ENCODE measurements around the gene HTR3D.

HTR3D gene

DNA sequence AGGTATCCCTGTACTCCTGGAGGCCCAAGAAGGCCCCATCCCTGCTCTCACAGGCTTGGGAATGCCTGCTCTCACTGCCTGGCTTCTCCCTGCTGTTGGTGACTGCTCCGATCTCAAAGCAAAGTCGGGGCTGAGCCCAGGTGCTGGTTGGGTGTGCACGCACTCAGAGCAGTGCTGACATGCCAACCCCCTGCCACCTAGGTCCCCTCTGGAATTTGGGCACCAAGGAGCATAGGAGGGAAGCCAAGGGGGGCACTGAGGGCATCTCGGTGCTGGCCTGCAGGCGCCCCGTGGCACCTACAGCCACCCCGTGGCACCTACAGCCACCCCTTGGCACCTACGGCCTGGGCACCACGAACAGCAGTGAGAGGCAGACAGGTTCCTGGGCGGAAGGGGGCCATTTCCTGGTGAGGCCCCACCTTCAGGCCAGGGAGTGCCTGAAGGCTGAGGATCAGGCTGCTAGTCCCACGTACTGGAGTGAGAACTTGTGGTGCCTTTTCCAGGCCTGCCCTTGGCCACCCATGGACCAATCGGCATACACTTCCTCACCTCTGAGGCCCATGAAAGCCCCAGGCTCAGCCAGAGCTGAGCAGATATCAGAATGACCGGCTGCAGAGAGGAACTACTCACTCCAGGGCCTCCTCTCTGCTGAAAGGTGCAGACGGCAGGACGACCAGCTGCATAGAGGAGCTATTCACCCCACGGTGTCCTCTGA, 49.7 kb downstream of the HTR3D start:
- H2BK5ac ChIP-seq (ENCODE audit: low read length), result no peak overlapping the region
- no peak overlapping the region for H3K4me3 ChIP-seq (ENCODE audit: low read length in 2 of 2)
- no peak overlapping the region for H3K14ac ChIP-seq (ENCODE audit: low read length)
- H3K79me1 ChIP-seq (ENCODE audit: low read depth, low read length), result no peaks in the 10 kb centered on the region
- H3K9me3 ChIP-seq (replicated peaks in 1 of 2; ENCODE audit: control insufficient read depth in 2 of 2, insufficient read depth in 1 of 2, low read depth in 1 of 2, low read length in 2 of 2), result no peaks in the 10 kb centered on the region
- no peak overlapping the region for H2BK120ac ChIP-seq (ENCODE audit: low read depth, low read length)
- WGBS, 2 donors (ENCODE audit: extremely low coverage in 2 of 2, insufficient read length in 2 of 2, insufficient replicate concordance in 1 of 2), result no CpG with 5 or more reads among the region's 16 CpGs
- H2AFZ ChIP-seq (ENCODE audit: low read length), result peak overlapping the region; percentile 12
- H3K9ac ChIP-seq (ENCODE audit: low read depth, low read length, poor library complexity), result peak overlapping the region; percentile 74
- H3K27me3 ChIP-seq (ENCODE audit: control insufficient read depth in 3 of 3, insufficient read depth in 3 of 3, low read depth in 1 of 3, low read length in 3 of 3), result peaks cover 0 to 4% (median 0%) of the 10 kb centered on the region in 3 experiments
- no peak overlapping the region for H3K18ac ChIP-seq (ENCODE audit: low read length)
- no peak overlapping the region for H4K91ac ChIP-seq (ENCODE audit: low read depth, low read length, poor library complexity)
- DNase-seq (ENCODE audit: low spot score), result no peak
- H3K4ac ChIP-seq (ENCODE audit: low read length), result peak overlapping the region; percentile 94
- H3K36me3 ChIP-seq (replicated peaks in 1 of 2; ENCODE audit: control insufficient read depth in 2 of 2, insufficient read depth in 2 of 2, low read length in 2 of 2), result no peaks in the 10 kb centered on the region
- no peak overlapping the region for H4K8ac ChIP-seq (ENCODE audit: low read depth, low read length)
- H2BK15ac ChIP-seq (ENCODE audit: low read length), result no peak overlapping the region
- H2BK12ac ChIP-seq (ENCODE audit: low read length), result no peak overlapping the region
- H2AK5ac ChIP-seq (ENCODE audit: low read depth, low read length), result peak overlapping the region; percentile 70
- H3K4me1 ChIP-seq (ENCODE audit: control insufficient read depth in 2 of 2, insufficient read depth in 1 of 2, low read depth in 1 of 2, low read length in 2 of 2), result peaks cover 0 to 2% of the 10 kb centered on the region in 2 donors
- H3K27ac ChIP-seq (replicated peaks; ENCODE audit: low read length), result no peak overlapping the region
- peak overlapping the region; percentile 70 for H3K23ac ChIP-seq (ENCODE audit: low read depth, low read length, poor library complexity)
- H3K4me2 ChIP-seq (ENCODE audit: insufficient read depth, low read length, poor library complexity, severe bottlenecking), result no peak overlapping the region

DNA sequence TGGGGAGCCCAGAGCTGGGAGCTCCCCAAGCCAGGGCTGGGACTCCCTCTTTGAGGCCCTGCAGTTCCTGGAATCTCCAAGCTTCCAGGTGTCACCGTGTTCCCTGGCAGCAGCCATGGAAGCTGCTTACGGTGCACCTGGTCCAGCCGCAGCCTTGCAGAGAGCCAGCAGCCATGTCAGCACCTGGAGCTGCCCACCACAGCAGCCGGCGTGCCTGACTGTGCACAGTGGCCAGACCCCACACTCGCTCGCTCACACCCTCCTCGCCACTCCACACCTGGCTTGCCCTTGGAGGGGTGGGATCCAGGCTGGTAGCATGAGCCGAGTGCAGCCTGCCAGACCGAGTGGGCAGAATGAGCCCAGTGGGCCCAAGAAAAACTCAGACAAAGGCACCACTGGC, 50.5 kb downstream of the HTR3D start:
- Histone ChIP-seq H3K4me3 (ENCODE audit: low read length in 2 of 2) (no peak overlapping the region), H2BK15ac (ENCODE audit: low read length) (no peak overlapping the region), H3K18ac (ENCODE audit: low read length) (peak overlapping the region; percentile 82), H3K36me3 (replicated peaks in 1 of 2; ENCODE audit: control insufficient read depth in 2 of 2, insufficient read depth in 2 of 2, low read length in 2 of 2) (no peaks in the 10 kb centered on the region), H3K4me1 (ENCODE audit: control insufficient read depth in 2 of 2, insufficient read depth in 1 of 2, low read depth in 1 of 2, low read length in 2 of 2) (peaks cover 0 to 2% of the 10 kb centered on the region in 2 donors), H3K9ac (ENCODE audit: low read depth, low read length, poor library complexity) (peak overlapping the region; percentile 55), H2BK12ac (ENCODE audit: low read length) (no peak overlapping the region), H4K91ac (ENCODE audit: low read depth, low read length, poor library complexity) (no peak overlapping the region), H3K4me2 (ENCODE audit: insufficient read depth, low read length, poor library complexity, severe bottlenecking) (no peak overlapping the region), H2AFZ (ENCODE audit: low read length) (peak overlapping the region; percentile 12), H3K79me1 (ENCODE audit: low read depth, low read length) (no peaks in the 10 kb centered on the region), H3K4ac (ENCODE audit: low read length) (no peak overlapping the region), H3K27ac (replicated peaks; ENCODE audit: low read length) (no peak overlapping the region), H2BK120ac (ENCODE audit: low read depth, low read length) (no peak overlapping the region), H3K9me3 (replicated peaks in 1 of 2; ENCODE audit: control insufficient read depth in 2 of 2, insufficient read depth in 1 of 2, low read depth in 1 of 2, low read length in 2 of 2) (no peaks in the 10 kb centered on the region), H3K27me3 (ENCODE audit: control insufficient read depth in 3 of 3, insufficient read depth in 3 of 3, low read depth in 1 of 3, low read length in 3 of 3) (peaks cover 0 to 4% (median 0%) of the 10 kb centered on the region in 3 experiments), H2AK5ac (ENCODE audit: low read depth, low read length) (no peak overlapping the region), H3K14ac (ENCODE audit: low read length) (no peak overlapping the region), H4K8ac (ENCODE audit: low read depth, low read length) (peak overlapping the region; percentile 94), H2BK5ac (ENCODE audit: low read length) (no peak overlapping the region), H3K23ac (ENCODE audit: low read depth, low read length, poor library complexity) (peak overlapping the region; percentile 92)
- WGBS, 2 donors (ENCODE audit: extremely low coverage in 2 of 2, insufficient read length in 2 of 2, insufficient replicate concordance in 1 of 2), result no CpG with 5 or more reads among the region's 10 CpGs
- DNase-seq (ENCODE audit: low spot score), result no peak

GRCh38 chr3:184082465-184082864, 50.9 kb downstream of the HTR3D start:
- Histone ChIP-seq H2BK12ac (ENCODE audit: low read length) (no peak overlapping the region), H3K4me1 (ENCODE audit: control insufficient read depth in 2 of 2, insufficient read depth in 1 of 2, low read depth in 1 of 2, low read length in 2 of 2) (peaks cover 0 to 2% of the 10 kb centered on the region in 2 donors), H2BK5ac (ENCODE audit: low read length) (no peak overlapping the region), H3K14ac (ENCODE audit: low read length) (no peak overlapping the region), H3K4me3 (ENCODE audit: low read length in 2 of 2) (no peak overlapping the region), H3K4me2 (ENCODE audit: insufficient read depth, low read length, poor library complexity, severe bottlenecking) (no peak overlapping the region), H4K8ac (ENCODE audit: low read depth, low read length) (no peak overlapping the region), H3K79me1 (ENCODE audit: low read depth, low read length) (no peaks in the 10 kb centered on the region), H4K91ac (ENCODE audit: low read depth, low read length, poor library complexity) (no peak overlapping the region), H2AFZ (ENCODE audit: low read length) (no peak overlapping the region), H2AK5ac (ENCODE audit: low read depth, low read length) (no peak overlapping the region), H3K27me3 (ENCODE audit: control insufficient read depth in 3 of 3, insufficient read depth in 3 of 3, low read depth in 1 of 3, low read length in 3 of 3) (peaks cover 0 to 4% (median 0%) of the 10 kb centered on the region in 3 experiments), H2BK15ac (ENCODE audit: low read length) (no peak overlapping the region), H3K27ac (replicated peaks; ENCODE audit: low read length) (no peak overlapping the region), H2BK120ac (ENCODE audit: low read depth, low read length) (no peak overlapping the region), H3K9ac (ENCODE audit: low read depth, low read length, poor library complexity) (no peak overlapping the region), H3K18ac (ENCODE audit: low read length) (no peak overlapping the region), H3K36me3 (replicated peaks in 1 of 2; ENCODE audit: control insufficient read depth in 2 of 2, insufficient read depth in 2 of 2, low read length in 2 of 2) (no peaks in the 10 kb centered on the region), H3K4ac (ENCODE audit: low read length) (no peak overlapping the region), H3K23ac (ENCODE audit: low read depth, low read length, poor library complexity) (peak overlapping the region; percentile 92), H3K9me3 (replicated peaks in 1 of 2; ENCODE audit: control insufficient read depth in 2 of 2, insufficient read depth in 1 of 2, low read depth in 1 of 2, low read length in 2 of 2) (no peaks in the 10 kb centered on the region)
- DNase-seq (ENCODE audit: low spot score), result no peak
- WGBS, 2 donors (ENCODE audit: extremely low coverage in 2 of 2, insufficient read length in 2 of 2, insufficient replicate concordance in 1 of 2), result no CpG with 5 or more reads among the region's 2 CpGs

DNA sequence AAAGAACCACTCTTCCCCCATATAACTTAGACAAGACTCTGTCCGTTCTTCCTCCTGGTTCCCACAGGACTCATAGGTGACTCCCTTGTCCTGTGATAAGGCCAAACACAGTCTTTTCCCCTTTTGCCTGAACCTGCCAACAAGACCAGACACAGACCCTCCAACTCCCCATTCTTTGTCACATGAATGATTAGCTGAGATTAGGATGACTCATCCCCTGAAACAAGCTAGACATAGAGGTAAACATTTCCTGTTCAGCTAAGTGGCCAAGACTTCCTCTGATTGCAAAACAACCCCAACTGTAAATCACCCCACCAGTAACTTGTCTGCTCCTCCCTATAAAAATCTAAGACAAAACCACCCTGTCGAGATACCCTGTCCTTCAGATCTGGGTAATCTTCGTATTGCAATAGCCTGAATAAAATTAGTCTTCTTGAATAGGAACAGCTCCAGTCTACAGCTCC, 53.9 kb downstream of the HTR3D start:
- H3K9ac ChIP-seq (ENCODE audit: low read depth, low read length, poor library complexity), result no peak overlapping the region
- no peak overlapping the region for H2BK12ac ChIP-seq (ENCODE audit: low read length)
- H3K9me3 ChIP-seq (replicated peaks in 1 of 2; ENCODE audit: control insufficient read depth in 2 of 2, insufficient read depth in 1 of 2, low read depth in 1 of 2, low read length in 2 of 2), result no peaks in the 10 kb centered on the region
- no peak overlapping the region for H2BK5ac ChIP-seq (ENCODE audit: low read length)
- H2BK15ac ChIP-seq (ENCODE audit: low read length), result no peak overlapping the region
- H3K4me3 ChIP-seq (ENCODE audit: low read length in 2 of 2), result no peak overlapping the region
- no peak overlapping the region for H2AK5ac ChIP-seq (ENCODE audit: low read depth, low read length)
- no peak for DNase-seq (ENCODE audit: low spot score)
- no peak overlapping the region for H4K91ac ChIP-seq (ENCODE audit: low read depth, low read length, poor library complexity)
- WGBS, 2 donors (ENCODE audit: extremely low coverage in 2 of 2, insufficient read length in 2 of 2, insufficient replicate concordance in 1 of 2), result no CpG with 5 or more reads among the region's 3 CpGs
- H3K4ac ChIP-seq (ENCODE audit: low read length), result no peak overlapping the region
- no peaks in the 10 kb centered on the region for H3K4me1 ChIP-seq (ENCODE audit: control insufficient read depth in 2 of 2, insufficient read depth in 1 of 2, low read depth in 1 of 2, low read length in 2 of 2)
- no peak overlapping the region for H2AFZ ChIP-seq (ENCODE audit: low read length)
- no peak overlapping the region for H3K27ac ChIP-seq (replicated peaks; ENCODE audit: low read length)
- no peak overlapping the region for H3K4me2 ChIP-seq (ENCODE audit: insufficient read depth, low read length, poor library complexity, severe bottlenecking)
- no peak overlapping the region for H3K14ac ChIP-seq (ENCODE audit: low read length)
- no peaks in the 10 kb centered on the region for H3K79me1 ChIP-seq (ENCODE audit: low read depth, low read length)
- no peaks in the 10 kb centered on the region for H3K36me3 ChIP-seq (replicated peaks in 1 of 2; ENCODE audit: control insufficient read depth in 2 of 2, insufficient read depth in 2 of 2, low read length in 2 of 2)
- H3K27me3 ChIP-seq (ENCODE audit: control insufficient read depth in 3 of 3, insufficient read depth in 3 of 3, low read depth in 1 of 3, low read length in 3 of 3), result peaks cover 0 to 4% (median 0%) of the 10 kb centered on the region in 3 experiments
- H3K18ac ChIP-seq (ENCODE audit: low read length), result no peak overlapping the region
- H4K8ac ChIP-seq (ENCODE audit: low read depth, low read length), result no peak overlapping the region
- no peak overlapping the region for H2BK120ac ChIP-seq (ENCODE audit: low read depth, low read length)
- no peak overlapping the region for H3K23ac ChIP-seq (ENCODE audit: low read depth, low read length, poor library complexity)
